OCI-LY7 (cell line): ENCODE results near the gene RSPH1. TPM values are rescaled to one million over a fixed set of nuclear protein-coding genes. Genes with fewer than 3 reads are reported as not detected.

Source experiments
- BruUV-seq: library from RNA; stranded (reverse); fragments of 400-500 nt; replicated peaks from 2 replicates; lab custom pipeline; 2021; lab: Mats Ljungman, UMichigan
- CTCF ChIA-PET: fragments of 300-600 bp; sonication (Branson Sonifier 250); formaldehyde crosslinking; loops from one replicate; lab custom pipeline; 2022; ENCODE audit warnings: antibody characterized with exemption; ENCODE audit not compliant: unreplicated experiment; lab: Charles Lee
- POLR2A ChIA-PET: fragments of 300-600 bp; sonication (Branson Sonifier 250); formaldehyde crosslinking; loops from one replicate; lab custom pipeline; 2022; ENCODE audit warnings: antibody characterized with exemption; lab: Charles Lee
- DNase-seq: peaks from one replicate; pipeline ENCODE4 v3.0.0-alpha.2; 2015; ENCODE audit warnings: low spot score
- H2AFZ ChIP-seq: fragments of 200-600 bp; sonication (generic), shearing (Covaris generic); 2 replicates; pipeline ENCODE4 v1.6.1; 2014; ENCODE audit warnings: mild to moderate bottlenecking, antibody characterized with exemption, low read length, moderate library complexity
- H3K27ac ChIP-seq: fragments of 200-600 bp; sonication (generic); 2 replicates; pipeline ENCODE4 v1.5.1; 2014; ENCODE audit warnings: mixed run types, low read depth, mild to moderate bottlenecking, moderate library complexity, low read length, inconsistent platforms; ENCODE audit not compliant: poor library complexity, severe bottlenecking
- H3K36me3 ChIP-seq: fragments of 200-600 bp; sonication (generic); 2 replicates; pipeline ENCODE4 v1.6.1; 2014; ENCODE audit warnings: mild to moderate bottlenecking, antibody characterized with exemption, low read length, moderate library complexity, mixed read lengths; ENCODE audit not compliant: insufficient read depth
- H3K4me1 ChIP-seq: fragments of 200-600 bp; sonication (generic); 2 replicates; pipeline ENCODE4 v1.5.1; 2014; ENCODE audit warnings: mild to moderate bottlenecking, low read length; ENCODE audit not compliant: insufficient read depth, poor library complexity, severe bottlenecking
- H3K4me2 ChIP-seq: fragments of 200-600 bp; sonication (generic); 2 replicates; pipeline ENCODE4 v1.6.1; 2014; ENCODE audit warnings: mild to moderate bottlenecking, low read length
- H3K4me3 ChIP-seq: fragments of 200-600 bp; sonication (generic); 2 replicates; pipeline ENCODE4 v1.5.1; 2014; ENCODE audit warnings: mild to moderate bottlenecking, low read depth, low read length; ENCODE audit not compliant: poor library complexity, severe bottlenecking
- H3K79me2 ChIP-seq: fragments of 200-600 bp; sonication (generic); 2 replicates; pipeline ENCODE4 v1.6.1; 2016; ENCODE audit warnings: low read depth, mild to moderate bottlenecking, low read length, moderate library complexity, mixed read lengths; ENCODE audit not compliant: insufficient read depth
- H3K9me2 ChIP-seq: fragments of 200-600 bp; sonication (generic); 2 replicates; pipeline ENCODE4 v1.6.1; 2016; ENCODE audit warnings: mild to moderate bottlenecking, low read length, mixed read lengths; ENCODE audit not compliant: insufficient read depth
- H3K9me3 ChIP-seq: fragments of 200-600 bp; sonication (generic); 2 replicates; pipeline ENCODE4 v1.6.1; 2014; ENCODE audit warnings: mild to moderate bottlenecking, mixed run types, low read length, mixed read lengths
- H4K20me1 ChIP-seq: fragments of 200-600 bp; sonication (generic); 2 replicates; pipeline ENCODE4 v1.6.1; 2014; ENCODE audit warnings: mild to moderate bottlenecking, antibody characterized with exemption, low read length, moderate library complexity, mixed read lengths; ENCODE audit not compliant: insufficient read depth
- CTCF ChIP-seq: fragments of 200-600 bp; sonication (generic); conservative IDR thresholded peaks from 2 replicates; pipeline ENCODE4 v1.5.1; 2014; ENCODE audit warnings: mild to moderate bottlenecking, antibody characterized with exemption, low read length, moderate library complexity, mixed read lengths
- EZH2phosphoT487 ChIP-seq: fragments of 200-600 bp; sonication (generic); IDR thresholded peaks from 2 replicates; pipeline ENCODE4 v1.6.1; 2018; ENCODE audit warnings: low read depth, borderline replicate concordance, mild to moderate bottlenecking, mixed run types, antibody characterized with exemption, low read length, moderate library complexity, mixed read lengths
- intact Hi-C: fragments of 100-400 bp; cut with micrococcal nuclease; formaldehyde crosslinking; loops from one replicate; pipeline ENCODE4 v1.10.0; 2022; ENCODE audit not compliant: unreplicated experiment
- total RNA-seq, 2 experiments: library from RNA; depleted of rRNA in 1 of 2; stranded (reverse); fragments of >200 nt in 1 of 2; shearing (Covaris generic) in 1 of 2; gene quantifications; 2 replicates each; pipeline ENCODE4 v1.2.3, GENCODE V29; 2014 to 2022

The RSPH1 gene
- total RNA-seq, 2 experiments from 2014 or later, result 1.9 to 2.5 TPM

GRCh38 chr21:42535602-42536171 lies 39.7 kb upstream of the RSPH1 start:
- TF ChIP-seq CTCF (no peak), EZH2phosphoT487 (no peak)
- no TSS peak for BruUV-seq
- Histone ChIP-seq H3K9me2 (no peaks in the 10 kb centered on the region), H3K36me3 (peaks cover 28% of the 10 kb centered on the region), H3K27ac (peak overlapping the region; percentile 98), H3K4me2 (peak overlapping the region; percentile 97), H3K79me2 (peaks cover 39% of the 10 kb centered on the region), H2AFZ (peak overlapping the region; percentile 13; the same call in 1 of the 2 replicates), H3K9me3 (no peaks in the 10 kb centered on the region), H3K4me3 (peak overlapping the region; percentile 80), H3K4me1 (peaks cover 80% of the 10 kb centered on the region), H4K20me1 (no peaks in the 10 kb centered on the region)
- peak; percentile 90 for DNase-seq
- ChIA-PET POLR2A (interaction anchor here (0.6 to 4.8 kb wide), 23 partner anchors 9 to 698 kb away, joined by 3 to 32 read pairs (median 4); partner anchors contain the start of gene SLC37A1), CTCF (interaction anchor here (0.5 to 2.1 kb wide), 12 partner anchors 9 to 443 kb away, joined by 3 to 12 read pairs (median 4); no protein-coding TSS in a partner anchor)
- intact Hi-C loops, result loop anchor here (1.0 to 10.0 kb wide), 10 partner anchors 26 to 671 kb away; partner anchors contain the start of genes PDE9A and RSPH1

- peaks cover 49% of the 10 kb centered on the region for H3K79me2 ChIP-seq
- peak; percentile 88 for DNase-seq
- H3K9me2 ChIP-seq, result no peaks in the 10 kb centered on the region
- H3K4me2 ChIP-seq, result peak overlapping the region; percentile 97
- TF ChIP-seq EZH2phosphoT487, result no peak
- TF ChIP-seq CTCF, result no peak
- peak overlapping the region; percentile 80 for H3K4me3 ChIP-seq
- ChIA-PET POLR2A (interaction anchor here (0.6 to 4.8 kb wide), 12 partner anchors 8 to 414 kb away, joined by 3 to 32 read pairs (median 3); partner anchors contain the start of gene SLC37A1), CTCF (interaction anchor here (0.6 to 1.9 kb wide), 4 partner anchors 9 to 73 kb away, joined by 3 to 10 read pairs (median 4); no protein-coding TSS in a partner anchor)
- H2AFZ ChIP-seq, result peak overlapping the region; percentile 13; the same call in 1 of the 2 replicates
- peaks cover 89% of the 10 kb centered on the region for H3K4me1 ChIP-seq
- H4K20me1 ChIP-seq, result no peaks in the 10 kb centered on the region
- intact Hi-C loops, result loop anchor here (1.0 to 10.0 kb wide), 6 partner anchors 38 to 670 kb away; partner anchors contain the start of genes PDE9A and RSPH1
- H3K27ac ChIP-seq, result peak overlapping the region; percentile 98
- TSS peak; percentile 72 for BruUV-seq
- H3K36me3 ChIP-seq, result peaks cover 35% of the 10 kb centered on the region
- H3K9me3 ChIP-seq, result no peaks in the 10 kb centered on the region
Measured at GRCh38 chr21:42534421-42535378, 38.7 kb upstream of the RSPH1 start.
